Kidney (tissue), 14 donors: ENCODE data around the gene CLIP3. TPM values are rescaled to one million over a fixed set of nuclear protein-coding genes. Genes with fewer than 3 reads are reported as not detected.

ENCODE experiments used
- DNase-seq, 5 donors: peaks; one replicate each; pipeline ENCODE4 v3.0.0-alpha.2; 2013 to 2020
- FAIRE-seq: peaks from 2 replicates; lab custom pipeline; 2012; peaks lifted over from hg19 to GRCh38; lab: Jason Lieb, UNC
- H3K27ac ChIP-seq, 2 donors: one replicate each; pipeline ENCODE4 v1.7.0; 2013; ENCODE audit warnings: low read depth in 2 of 2, low read length in 2 of 2, inconsistent platforms in 1 of 2
- H3K27me3 ChIP-seq: one replicate; pipeline ENCODE4 v1.7.1; 2013; ENCODE audit warnings: low read length, inconsistent platforms; ENCODE audit not compliant: control insufficient read depth, insufficient read depth
- H3K36me3 ChIP-seq, 3 donors: one replicate each; pipeline versions ENCODE4 v1.7.0 to v1.7.1; 2013; ENCODE audit warnings: low read length in 3 of 3, control low read depth in 1 of 3, inconsistent platforms in 1 of 3; ENCODE audit not compliant: insufficient read depth in 3 of 3, control insufficient read depth in 2 of 3
- H3K4me1 ChIP-seq, 3 donors: one replicate each; pipeline versions ENCODE4 v1.7.0 to v1.7.1; 2013; ENCODE audit warnings: low read length in 3 of 3, inconsistent platforms in 1 of 3, low read depth in 1 of 3; ENCODE audit not compliant: control insufficient read depth in 2 of 3, insufficient read depth in 2 of 3
- H3K4me3 ChIP-seq, 3 donors: one replicate each; pipeline versions ENCODE4 v1.7.0 to v1.8.1; 2013; ENCODE audit warnings: low read length in 3 of 3, control low read depth in 1 of 3, inconsistent platforms in 1 of 3
- H3K9ac ChIP-seq, 3 donors: one replicate each; pipeline versions ENCODE4 v1.7.0 to v1.7.1; 2013; ENCODE audit warnings: low read length in 3 of 3, control low read depth in 1 of 3, inconsistent platforms in 1 of 3
- H3K9me3 ChIP-seq, 3 donors: one replicate each; pipeline versions ENCODE4 v1.7.0 to v1.7.1; 2013; ENCODE audit warnings: low read length in 3 of 3, control low read depth in 1 of 3, inconsistent platforms in 1 of 3; ENCODE audit not compliant: control insufficient read depth in 2 of 3, insufficient read depth in 1 of 3
- intact Hi-C: fragments of 100-400 bp; cut with DNase I; formaldehyde crosslinking; loops from one replicate; pipeline ENCODE4 v1.11.1; 2022
- polyA plus RNA-seq: library from polyadenylated mRNA; stranded (reverse); fragments of 350-450 nt; fragmentation: Illumina TruSeq; extraction: RNeasy Lipid Tissue Mini Kit (QIAGEN cat#74804); gene quantifications from one replicate; pipeline ENCODE4 v1.2.3, GENCODE V29; 2014; ENCODE audit warnings: low read depth, low replicate concordance; ENCODE audit not compliant: insufficient read depth
- total RNA-seq: library from RNA; stranded (reverse); fragmentation: NEBNext Ultra II Directional; extraction: Animal tissue kit (Norgen Biotek cat#: 25700); gene quantifications from one replicate; pipeline ENCODE4 v1.2.1, GENCODE V29; 2021
- TF ChIP-seq, protein P1 (sequence below): IDR thresholded peaks from 3 replicates; pipeline ENCODE4 v1.5.1; 2012; ENCODE audit warnings: mild to moderate bottlenecking, moderate library complexity, borderline replicate concordance; ENCODE audit not compliant: insufficient read depth; ENCODE audit errors: extremely low read depth
- donor health status: control.
- donor health status: control.
- donor health status: control.
- donor health status: control.
- donor health status: control.
- donor health status: DM: yes; HTN: yes; CAD: no.
- donor health status: Normal renal cell carcinoma (clear cell type).

Gene CLIP3
- total and polyA plus RNA-seq, 2 donors from 2014 or later, result 10.3 to 12.3 TPM

DNA sequence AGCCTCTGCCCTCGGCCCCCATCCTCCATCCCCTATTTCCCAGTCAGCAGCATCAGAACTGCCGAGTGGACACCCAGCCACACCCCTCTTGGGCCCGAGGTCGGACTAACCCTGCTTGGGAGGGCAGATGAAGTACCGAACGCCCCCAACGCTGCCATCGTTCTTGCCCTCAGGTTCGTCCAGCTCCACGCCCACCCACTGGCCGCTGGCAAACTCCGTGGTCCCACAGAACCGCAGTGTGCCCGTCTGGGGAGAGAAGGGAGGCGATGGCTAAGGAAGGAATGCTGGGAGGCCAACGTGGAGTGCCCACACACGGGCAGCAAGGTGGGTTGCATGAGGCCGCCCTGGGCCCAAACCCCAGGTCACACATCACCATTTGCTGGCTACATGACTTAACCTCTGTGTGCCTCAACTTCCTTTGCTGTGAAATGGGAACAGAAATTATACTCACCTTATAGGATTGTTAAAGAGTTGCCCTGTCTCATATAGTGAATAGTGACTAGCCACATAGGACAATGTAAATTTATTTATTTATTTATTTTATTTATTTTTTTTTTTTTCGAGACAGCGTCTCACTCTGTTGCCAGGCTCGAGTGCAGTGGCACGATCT, 13.5 kb downstream of the CLIP3 start:
- TF ChIP-seq, protein P1, sequence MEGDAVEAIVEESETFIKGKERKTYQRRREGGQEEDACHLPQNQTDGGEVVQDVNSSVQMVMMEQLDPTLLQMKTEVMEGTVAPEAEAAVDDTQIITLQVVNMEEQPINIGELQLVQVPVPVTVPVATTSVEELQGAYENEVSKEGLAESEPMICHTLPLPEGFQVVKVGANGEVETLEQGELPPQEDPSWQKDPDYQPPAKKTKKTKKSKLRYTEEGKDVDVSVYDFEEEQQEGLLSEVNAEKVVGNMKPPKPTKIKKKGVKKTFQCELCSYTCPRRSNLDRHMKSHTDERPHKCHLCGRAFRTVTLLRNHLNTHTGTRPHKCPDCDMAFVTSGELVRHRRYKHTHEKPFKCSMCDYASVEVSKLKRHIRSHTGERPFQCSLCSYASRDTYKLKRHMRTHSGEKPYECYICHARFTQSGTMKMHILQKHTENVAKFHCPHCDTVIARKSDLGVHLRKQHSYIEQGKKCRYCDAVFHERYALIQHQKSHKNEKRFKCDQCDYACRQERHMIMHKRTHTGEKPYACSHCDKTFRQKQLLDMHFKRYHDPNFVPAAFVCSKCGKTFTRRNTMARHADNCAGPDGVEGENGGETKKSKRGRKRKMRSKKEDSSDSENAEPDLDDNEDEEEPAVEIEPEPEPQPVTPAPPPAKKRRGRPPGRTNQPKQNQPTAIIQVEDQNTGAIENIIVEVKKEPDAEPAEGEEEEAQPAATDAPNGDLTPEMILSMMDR, result no peak
- H3K27me3 ChIP-seq, result no peaks in the 10 kb centered on the region
- H3K4me1 ChIP-seq, result peaks cover 0 to 4% (median 0%) of the 10 kb centered on the region in 3 donors
- H3K27ac ChIP-seq, result no peak overlapping the region
- DNase-seq, result no peak
- intact Hi-C loops, result no loop called here
- no peak overlapping the region for H3K9ac ChIP-seq
- no peak overlapping the region for H3K4me3 ChIP-seq
- no peaks in the 10 kb centered on the region for H3K9me3 ChIP-seq
- H3K36me3 ChIP-seq, result no peaks in the 10 kb centered on the region
- no peak for FAIRE-seq

DNA sequence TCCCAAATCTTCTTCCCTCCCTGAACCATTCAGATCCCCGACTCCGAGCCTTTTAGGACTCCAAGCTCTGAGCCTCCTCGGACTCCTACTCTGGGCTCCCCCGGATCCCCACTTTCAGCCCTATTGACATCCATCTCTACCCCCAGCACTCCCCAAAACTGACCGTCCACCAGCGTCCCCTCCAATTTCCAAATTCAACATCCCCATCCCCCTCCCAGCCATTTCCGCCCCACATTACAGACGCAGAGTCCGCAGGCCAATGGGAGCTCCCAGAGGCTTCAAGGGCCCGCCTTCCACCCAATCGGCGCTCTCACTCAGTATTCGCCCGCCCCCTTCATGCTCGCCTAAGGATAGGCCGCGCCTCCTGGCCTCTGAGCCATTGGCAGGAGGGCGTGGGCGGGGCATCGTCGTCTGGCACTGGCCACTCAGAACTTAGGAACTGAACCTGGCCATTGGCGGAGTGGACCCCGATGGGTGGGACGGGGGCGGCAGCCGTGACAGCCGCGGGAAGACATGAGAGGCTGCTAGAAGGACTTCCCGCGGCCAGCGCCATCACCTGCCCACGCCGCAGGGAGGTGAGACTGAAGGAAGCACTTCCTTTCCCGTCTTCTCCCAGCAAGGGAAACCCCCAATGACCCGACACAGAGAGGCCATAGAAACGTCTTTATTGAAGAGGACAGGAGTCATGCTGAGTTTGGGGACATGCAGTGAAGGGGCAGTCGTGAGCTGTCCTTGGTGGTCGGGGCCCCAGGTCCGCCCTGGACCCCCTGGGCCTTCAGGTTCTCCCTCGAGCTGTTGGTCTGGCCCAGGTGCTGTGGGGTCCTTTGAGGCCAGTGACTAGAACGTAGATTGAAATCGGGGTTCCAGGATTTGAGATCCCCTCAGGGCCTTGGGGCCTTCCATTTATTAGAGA, 18.4 kb downstream of the CLIP3 start, which contains the start of gene ALKBH6:
TSS of gene ALKBH6 (minus strand) at position 202 of the 913 bp plus-strand sequence. CDS start 816 bp downstream, outside the sequence.
- intact Hi-C loops, result no loop called here
- Histone ChIP-seq H3K4me3 (peak within 1 kb of the TSS; percentile 85 to 93 (median 91)), H3K27ac (peak within 1 kb of the TSS in 1 of 2 donors; percentile 62), H3K27me3 (no peaks in the 10 kb centered on the region), H3K4me1 (peaks cover 0 to 9% (median 0%) of the 10 kb centered on the region in 3 donors), H3K9me3 (no peaks in the 10 kb centered on the region), H3K36me3 (no peaks in the 10 kb centered on the region), H3K9ac (peak within 1 kb of the TSS; percentile 88 to 92 (median 92))
- FAIRE-seq, result peak; percentile 99
- DNase-seq, result peak; percentile 99 to 100 (median 99)
- TF ChIP-seq, protein P1, result no peak

DNA sequence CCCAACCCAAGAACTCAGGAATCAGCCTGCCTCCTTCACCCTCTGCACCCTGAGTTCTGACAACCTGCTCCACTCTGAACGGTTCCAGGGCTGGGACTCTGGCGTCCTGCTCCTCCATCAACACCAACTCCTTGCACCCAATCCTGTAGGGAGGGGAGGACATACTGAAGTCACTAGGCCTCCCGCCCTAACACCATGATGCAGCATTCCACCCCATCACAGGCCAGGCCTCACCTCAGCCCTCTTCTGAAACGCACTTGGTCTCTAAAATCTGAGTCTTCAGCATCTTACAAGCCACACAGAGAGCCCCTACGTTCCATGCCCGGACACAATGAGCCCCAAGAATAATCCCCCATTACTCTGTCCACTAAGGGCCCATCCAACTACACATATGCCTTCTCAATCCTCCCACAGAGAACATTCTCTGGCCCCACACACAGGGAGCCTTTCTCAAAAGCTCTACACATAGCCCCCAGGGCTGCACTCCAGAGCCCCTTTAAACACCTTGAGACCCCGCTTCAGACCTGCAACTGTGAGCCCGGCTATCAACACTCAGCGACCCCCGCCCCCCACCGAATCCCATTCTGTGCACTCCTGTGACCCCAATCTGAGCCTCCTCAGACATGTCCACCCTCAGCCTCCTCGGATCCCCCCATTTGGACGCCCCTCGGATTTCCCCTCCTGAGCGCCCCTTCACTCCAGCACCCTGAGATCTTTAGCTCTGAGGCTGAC, 19.2 kb downstream of the CLIP3 start:
- Histone ChIP-seq H3K4me1 (peaks cover 0 to 9% (median 0%) of the 10 kb centered on the region in 3 donors), H3K27me3 (no peaks in the 10 kb centered on the region), H3K27ac (peak overlapping the region in 1 of 2 donors; percentile 62), H3K9ac (peak overlapping the region; percentile 88 to 92 (median 92)), H3K36me3 (no peaks in the 10 kb centered on the region), H3K4me3 (peak overlapping the region; percentile 85 to 93 (median 91)), H3K9me3 (no peaks in the 10 kb centered on the region)
- FAIRE-seq, result no peak
- peak in 1 of 5 donors; percentile 37 for DNase-seq
- intact Hi-C loops, result no loop called here
- TF ChIP-seq, protein P1, result no peak
